Thyroid gland (tissue), 4 donors: ENCODE results near the gene NMT1. TPM values are rescaled to one million over a fixed set of nuclear protein-coding genes. Genes with fewer than 3 reads are reported as not detected.

Experiments
- DNase-seq, 2 donors: peaks; one replicate each; pipeline ENCODE4 v3.0.0-alpha.2; 2019
- H3K27ac ChIP-seq, 3 donors: fragments of 200-600 bp; sonication (generic); 1 replicate in 2 of 3; 2 replicates in 1 of 3; pipeline ENCODE4 v1.5.1; 2016 to 2019; ENCODE audit warnings: mild to moderate bottlenecking in 1 of 3, moderate library complexity in 1 of 3
- H3K27me3 ChIP-seq: fragments of 200-600 bp; sonication (generic); one replicate; pipeline ENCODE4 v1.5.1; 2019
- H3K36me3 ChIP-seq, 2 donors: fragments of 200-600 bp; sonication (generic); one replicate each; pipeline ENCODE4 v1.5.1; 2016 to 2019
- H3K4me1 ChIP-seq, 2 donors: fragments of 200-600 bp; sonication (generic); one replicate each; pipeline ENCODE4 v1.5.1; 2017 to 2019
- H3K4me3 ChIP-seq, 3 donors: fragments of 200-600 bp; sonication (generic); replicated peaks in 1 of 3; 1 replicate in 2 of 3; 2 replicates in 1 of 3; pipeline ENCODE4 v1.5.1; 2016; ENCODE audit warnings: mild to moderate bottlenecking in 1 of 3
- H3K9me3 ChIP-seq: fragments of 200-600 bp; sonication (generic); one replicate; pipeline ENCODE4 v1.5.1; 2017
- CTCF ChIP-seq, 6 experiments: fragments of 200-600 bp in 3 of 6; fragments of 450-650 bp in 3 of 6; sonication (generic) in 3 of 6; IDR thresholded peaks; one replicate each; pipeline ENCODE4 v1.5.1; 2016 to 2019; ENCODE audit warnings: antibody characterized with exemption in 6 of 6, mild to moderate bottlenecking in 2 of 6, inconsistent platforms in 1 of 6, moderate library complexity in 1 of 6
- POLR2A ChIP-seq, 2 donors: fragments of 450-650 bp; IDR thresholded peaks; one replicate each; pipeline ENCODE4 v1.6.1; 2017; ENCODE audit warnings: antibody characterized with exemption in 2 of 2, mild to moderate bottlenecking in 2 of 2, moderate library complexity in 1 of 2
- WGBS, 2 donors: methylation state at CpG; one replicate each; pipeline ENCODE4 v1.1.5; 2017; 5-methylcytosine and 5-hydroxymethylcytosine counted together
- intact Hi-C: fragments of 100-400 bp; cut with DNase I; formaldehyde crosslinking; loops from one replicate; pipeline ENCODE4 v1.15.1; 2023
- total RNA-seq, 4 donors: library from RNA; depleted of rRNA; stranded (reverse); fragments of >200 nt; gene quantifications; one replicate each; pipeline ENCODE4 v1.2.3, GENCODE V29; 2016

The NMT1 gene
- total RNA-seq, 4 donors from 2014 or later: 71.7 to 98.9 (median 85.2) TPM

DNA sequence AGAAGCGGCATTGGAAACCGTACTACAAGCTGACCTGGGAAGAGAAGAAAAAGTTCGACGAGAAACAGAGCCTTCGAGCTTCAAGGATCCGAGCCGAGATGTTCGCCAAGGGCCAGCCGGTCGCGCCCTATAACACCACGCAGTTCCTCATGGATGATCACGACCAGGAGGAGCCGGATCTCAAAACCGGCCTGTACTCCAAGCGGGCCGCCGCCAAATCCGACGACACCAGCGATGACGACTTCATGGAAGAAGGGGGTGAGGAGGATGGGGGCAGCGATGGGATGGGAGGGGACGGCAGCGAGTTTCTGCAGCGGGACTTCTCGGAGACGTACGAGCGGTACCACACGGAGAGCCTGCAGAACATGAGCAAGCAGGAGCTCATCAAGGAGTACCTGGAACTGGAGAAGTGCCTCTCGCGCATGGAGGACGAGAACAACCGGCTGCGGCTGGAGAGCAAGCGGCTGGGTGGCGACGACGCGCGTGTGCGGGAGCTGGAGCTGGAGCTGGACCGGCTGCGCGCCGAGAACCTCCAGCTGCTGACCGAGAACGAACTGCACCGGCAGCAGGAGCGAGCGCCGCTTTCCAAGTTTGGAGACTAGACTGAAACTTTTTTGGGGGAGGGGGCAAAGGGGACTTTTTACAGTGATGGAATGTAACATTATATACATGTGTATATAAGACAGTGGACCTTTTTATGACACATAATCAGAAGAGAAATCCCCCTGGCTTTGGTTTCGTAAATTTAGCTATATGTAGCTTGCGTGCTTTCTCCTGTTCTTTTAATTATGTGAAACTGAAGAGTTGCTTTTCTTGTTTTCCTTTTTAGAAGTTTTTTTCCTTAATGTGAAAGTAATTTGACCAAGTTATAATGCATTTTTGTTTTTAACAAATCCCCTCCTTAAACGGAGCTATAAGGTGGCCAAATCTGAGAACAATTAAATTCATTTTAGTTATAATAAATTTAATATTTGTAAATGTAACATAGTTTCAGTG, 88.8 kb downstream of the NMT1 start:
- H3K27ac ChIP-seq: peak overlapping the region; percentile 93 to 97 (median 96)
- H3K9me3 ChIP-seq: no peaks in the 10 kb centered on the region
- peak overlapping the region in 2 of 3 donors; percentile 50 to 57 for H3K4me3 ChIP-seq
- no peaks in the 10 kb centered on the region for H3K36me3 ChIP-seq
- intact Hi-C loops: loop anchor here (10.0 kb wide), 1 partner anchor 235 kb away; no protein-coding TSS in a partner anchor
- DNase-seq: peak; percentile 78 to 87
- no peaks in the 10 kb centered on the region for H3K27me3 ChIP-seq
- H3K4me1 ChIP-seq: peaks cover 11 to 30% of the 10 kb centered on the region in 2 donors
- TF ChIP-seq POLR2A (IDR thresholded peaks at IDR 0.05): no peak
- no peak for TF ChIP-seq CTCF (IDR thresholded peaks at IDR 0.05)
- WGBS, 2 donors: 2 to 3% methylated on average over 47 to 50 of the region's 56 CpGs

GRCh38 chr17:45150911-45151809, 90.0 kb downstream of the NMT1 start:
- H3K36me3 ChIP-seq: no peaks in the 10 kb centered on the region
- DNase-seq: no peak
- H3K27ac ChIP-seq: peak overlapping the region; percentile 3 to 97 (median 96)
- intact Hi-C loops: no loop called here
- peaks cover 21 to 34% of the 10 kb centered on the region in 2 donors for H3K4me1 ChIP-seq
- 27 to 30% methylated on average over 8 of the region's 8 CpGs for WGBS, 2 donors
- TF ChIP-seq POLR2A (IDR thresholded peaks at IDR 0.05) (no peak), CTCF (IDR thresholded peaks at IDR 0.05) (no peak)
- H3K9me3 ChIP-seq: no peaks in the 10 kb centered on the region
- H3K27me3 ChIP-seq: no peaks in the 10 kb centered on the region
- peak overlapping the region in 1 of 3 donors; percentile 50 for H3K4me3 ChIP-seq

DNA sequence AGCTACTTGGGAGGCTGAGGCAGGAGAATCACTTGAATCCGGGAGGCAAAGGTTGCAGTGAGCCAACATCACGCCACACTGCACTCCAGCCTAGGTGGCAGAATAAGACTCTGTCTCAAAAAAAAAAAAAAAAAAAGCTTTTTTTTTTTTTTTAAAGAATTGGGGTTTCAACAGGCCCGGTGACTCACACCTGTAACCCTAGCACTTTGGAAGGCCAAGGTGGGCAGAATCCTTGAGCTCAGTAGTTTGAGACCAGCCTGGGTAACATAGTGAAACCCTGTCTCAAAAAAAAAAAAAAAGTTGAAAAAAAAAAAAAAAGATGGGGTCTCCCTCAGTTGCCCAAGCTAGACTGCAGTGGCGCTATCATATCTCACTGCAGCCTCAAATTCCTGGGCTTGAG, 93.9 kb downstream of the NMT1 start:
- 90 to 97% methylated on average over 4 of the region's 4 CpGs for WGBS, 2 donors
- Histone ChIP-seq H3K4me1 (peaks cover 48 to 55% of the 10 kb centered on the region in 2 donors), H3K27me3 (no peaks in the 10 kb centered on the region), H3K27ac (no peak overlapping the region), H3K9me3 (no peaks in the 10 kb centered on the region), H3K4me3 (no peak overlapping the region), H3K36me3 (no peaks in the 10 kb centered on the region)
- DNase-seq: no peak
- intact Hi-C loops: no loop called here
- TF ChIP-seq CTCF (IDR thresholded peaks at IDR 0.05): no peak

DNA sequence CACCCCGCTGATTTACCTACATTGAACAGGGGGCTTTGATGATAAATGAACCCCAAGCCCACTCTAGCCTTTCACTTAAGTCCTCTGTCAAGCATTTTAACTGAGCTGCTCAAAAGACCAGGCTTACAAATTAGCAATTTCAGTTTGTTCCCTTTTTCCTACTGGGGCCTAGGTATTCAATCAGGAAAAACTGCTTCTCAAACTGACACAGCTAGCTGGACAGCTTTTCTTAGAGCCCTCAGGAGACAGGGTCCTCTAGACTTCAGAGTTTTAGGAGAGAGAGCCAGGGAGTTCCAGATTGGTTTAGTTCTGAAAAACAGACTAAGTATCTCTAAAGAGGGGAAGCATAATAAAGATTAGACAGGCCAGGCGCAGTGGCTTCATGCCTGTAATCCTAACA, 94.4 kb downstream of the NMT1 start:
- Histone ChIP-seq H3K4me1 (peaks cover 48 to 58% of the 10 kb centered on the region in 2 donors), H3K27ac (no peak overlapping the region), H3K36me3 (no peaks in the 10 kb centered on the region), H3K27me3 (no peaks in the 10 kb centered on the region), H3K9me3 (no peaks in the 10 kb centered on the region), H3K4me3 (no peak overlapping the region)
- no peak for DNase-seq
- no peak for TF ChIP-seq CTCF (IDR thresholded peaks at IDR 0.05)
- TF ChIP-seq POLR2A (IDR thresholded peaks at IDR 0.05): no peak
- 93 to 94% methylated on average over 2 of the region's 2 CpGs for WGBS, 2 donors
- intact Hi-C loops: no loop called here
